GM21447 (cell line): ENCODE results near the gene PRKCQ.
"Not testable (repeated sequence)": the region's sequence is repeated elsewhere in the genome, so short reads cannot be mapped to it uniquely, and the experiment has no call there.

ENCODE experiments used
- ATAC-seq: cut with Tn5 transposase; IDR thresholded peaks from one replicate; pipeline ENCODE4 v1.9.1; 2021; ENCODE audit not compliant: unreplicated experiment

Gene PRKCQ

DNA sequence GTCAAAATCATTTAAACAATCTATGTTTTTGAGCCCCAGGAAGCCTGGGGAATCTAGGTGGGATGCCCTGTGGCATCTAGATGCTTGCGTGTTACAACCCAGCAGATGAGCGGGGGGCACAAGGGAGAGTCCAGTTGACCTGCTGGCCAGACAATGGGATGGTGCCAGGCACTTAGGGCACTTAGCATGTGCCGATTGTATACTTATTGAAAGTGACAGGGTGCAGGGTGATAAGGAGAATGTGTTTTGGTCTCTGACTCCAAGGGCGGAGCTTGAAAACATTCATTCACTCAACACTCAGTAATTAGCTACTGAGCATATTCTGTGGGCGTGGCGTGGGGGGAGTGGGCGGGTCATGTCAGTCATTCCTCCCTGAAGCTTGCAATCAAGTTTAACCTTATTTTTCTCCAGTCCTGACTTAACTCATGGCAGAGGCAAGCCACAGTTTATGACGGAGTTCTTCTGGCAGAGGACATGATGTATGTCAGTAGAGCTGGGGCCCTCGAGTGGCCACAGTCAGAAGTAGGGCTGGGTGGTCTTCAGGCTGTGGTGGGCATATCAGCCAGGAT lies 115.1 kb downstream of the PRKCQ start:
- ATAC-seq = no peak

DNA sequence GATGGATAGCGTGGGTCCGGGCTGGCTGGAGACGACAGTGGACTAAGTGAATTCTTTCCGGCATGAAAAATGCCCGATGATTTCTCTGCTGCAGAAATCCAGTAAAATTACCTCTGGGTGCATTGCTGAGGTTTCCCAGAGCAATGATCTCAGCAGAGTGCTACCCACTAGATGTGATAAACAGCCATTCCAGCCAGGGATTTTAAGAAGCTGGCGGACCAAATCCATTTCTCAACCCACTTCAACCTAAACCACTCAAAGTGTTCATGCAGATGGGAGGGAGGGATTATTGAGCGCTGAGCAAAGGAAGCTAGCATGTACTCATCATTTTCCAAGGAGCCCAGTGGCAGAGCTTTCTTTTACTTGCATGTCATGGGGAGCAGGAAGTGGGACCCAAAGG lies 116.7 kb downstream of the PRKCQ start:
- ATAC-seq = no peak

DNA sequence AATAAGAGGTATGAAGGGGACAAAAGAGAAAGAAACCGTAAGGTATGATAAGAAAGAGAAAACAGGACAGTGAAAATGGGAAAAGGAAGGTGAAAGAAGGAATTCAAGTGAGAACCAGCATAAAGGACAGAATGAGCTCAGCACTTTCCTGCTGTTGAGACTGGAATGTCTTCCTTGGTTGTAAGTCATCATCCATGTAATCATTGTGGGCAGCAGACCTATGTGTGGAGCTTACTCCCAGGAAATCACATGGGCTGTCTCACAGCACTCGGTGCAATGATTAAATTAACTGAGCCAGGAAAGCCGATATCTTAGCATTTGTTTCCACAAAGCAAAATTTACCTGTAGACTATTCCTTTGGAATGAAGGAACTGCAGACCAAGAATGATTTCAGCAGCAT lies 118.1 kb downstream of the PRKCQ start:
- ATAC-seq = no peak

DNA sequence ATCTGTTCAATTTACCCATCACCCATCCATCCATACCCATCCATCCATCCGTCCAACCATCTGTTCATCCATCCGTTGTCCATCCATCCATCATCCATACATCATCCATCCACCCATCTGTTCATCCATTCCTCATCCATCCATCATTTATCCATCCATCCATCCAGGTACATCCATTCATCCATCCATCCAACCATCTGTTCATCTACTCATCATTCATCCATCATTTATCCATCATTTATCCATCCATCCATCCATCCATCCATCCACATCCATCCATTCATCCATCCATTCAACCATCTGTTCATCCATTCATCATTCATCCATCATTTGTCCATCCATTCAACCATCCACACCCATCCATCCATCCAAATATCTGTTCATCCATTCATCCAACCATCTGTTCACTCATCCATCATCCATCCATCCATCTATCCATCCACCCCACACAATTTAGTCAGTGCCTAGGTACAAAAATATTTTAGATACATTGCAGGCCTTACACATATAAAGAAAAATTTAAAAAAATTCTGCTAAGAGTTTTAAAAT lies 119.1 kb downstream of the PRKCQ start:
- ATAC-seq = no peak

DNA sequence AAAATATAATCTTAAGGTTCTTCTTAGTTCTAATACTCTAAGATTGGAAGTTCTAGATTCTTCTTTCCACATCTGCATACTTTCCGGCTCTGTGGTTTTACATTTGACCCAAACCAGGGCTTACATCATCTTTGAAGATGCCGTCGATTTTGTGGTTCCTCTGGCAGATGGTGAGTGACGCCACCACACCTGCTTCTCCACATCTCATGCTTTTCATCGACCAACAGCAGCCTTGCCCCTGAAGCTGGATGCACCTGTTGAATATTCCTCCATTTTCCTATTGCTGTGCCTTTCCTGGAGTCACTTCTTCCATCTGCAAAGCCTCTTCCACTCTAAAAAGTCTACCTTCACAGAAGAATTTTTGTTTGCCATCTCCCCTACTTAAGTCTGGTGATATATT lies 121.3 kb downstream of the PRKCQ start:
- ATAC-seq = no peak

DNA sequence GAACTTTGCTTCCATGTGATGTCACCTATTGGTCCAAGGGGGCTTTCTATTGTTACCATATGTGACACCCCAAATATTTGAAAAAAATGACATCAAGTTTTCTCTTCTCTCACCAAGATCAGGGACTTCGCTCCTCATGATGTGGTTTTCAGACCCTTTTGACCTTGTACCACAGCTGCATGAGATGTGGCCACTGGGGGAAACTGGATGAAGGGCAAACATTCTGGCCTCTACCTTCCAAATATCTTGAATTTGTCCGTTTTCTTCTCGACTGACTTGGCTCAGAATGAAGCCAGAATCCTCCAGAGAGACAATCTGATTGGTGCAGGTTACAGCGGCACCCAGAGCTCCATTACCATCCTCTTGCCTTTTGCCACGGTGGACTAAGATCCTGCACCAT lies 122.7 kb downstream of the PRKCQ start:
- ATAC-seq = no peak

DNA sequence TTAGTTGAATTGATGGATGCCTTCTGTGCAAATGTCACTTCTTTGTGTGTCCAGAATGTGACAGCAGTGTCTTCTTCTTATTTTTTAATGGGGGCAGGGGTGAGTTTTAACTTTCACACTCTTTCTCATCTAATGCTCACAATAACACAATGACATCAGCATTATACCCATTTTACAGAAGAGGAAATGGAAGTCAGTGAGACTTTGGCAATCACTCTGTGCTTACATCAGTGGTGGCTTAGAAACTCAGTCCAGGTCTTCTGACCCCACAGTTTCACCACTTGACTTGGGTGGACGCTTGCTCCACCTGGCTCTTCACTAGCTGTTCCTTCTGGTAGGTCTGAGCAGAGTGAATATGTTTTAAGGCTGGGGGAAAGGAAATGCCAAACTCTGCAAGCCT lies 124.0 kb downstream of the PRKCQ start:
- ATAC-seq = no peak

DNA sequence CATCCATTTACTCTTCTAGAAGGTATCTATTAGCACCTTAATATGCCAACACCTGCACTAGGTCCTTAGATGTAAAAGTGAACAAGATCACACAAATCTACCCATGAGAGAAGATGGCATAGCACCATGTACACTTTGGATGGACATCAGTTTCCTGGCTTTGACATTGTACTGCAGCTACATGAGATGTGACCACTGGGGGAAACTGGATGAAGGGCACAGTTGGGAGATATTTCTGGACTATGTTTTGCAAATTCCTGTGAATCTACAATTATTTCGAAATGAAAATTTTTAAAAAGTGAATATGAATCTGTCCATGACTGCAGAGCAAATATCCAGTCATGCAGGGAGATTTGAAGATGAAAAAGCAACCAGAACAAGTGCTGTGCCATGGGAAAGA lies 124.5 kb downstream of the PRKCQ start:
- no peak for ATAC-seq

DNA sequence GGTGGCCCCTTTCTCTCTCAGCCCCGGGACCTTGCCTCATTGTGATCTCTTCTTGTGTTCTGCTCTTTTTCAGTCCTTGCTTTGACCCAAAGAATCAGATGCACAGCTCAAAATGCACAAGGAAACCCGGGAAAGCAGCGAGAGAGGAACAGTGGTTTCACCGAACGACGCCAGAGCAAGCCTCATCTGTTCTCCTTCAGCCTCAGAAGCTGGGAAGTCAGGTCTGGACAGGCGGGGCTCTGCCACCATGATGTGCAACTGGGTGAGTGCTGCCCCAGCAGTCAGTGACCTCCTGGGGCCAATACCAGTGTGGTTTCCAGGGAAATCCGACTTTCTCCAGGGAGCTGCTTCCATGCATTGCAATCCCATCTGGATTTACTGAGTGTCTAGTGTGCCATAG lies 133.4 kb downstream of the PRKCQ start:
- ATAC-seq = no peak

DNA sequence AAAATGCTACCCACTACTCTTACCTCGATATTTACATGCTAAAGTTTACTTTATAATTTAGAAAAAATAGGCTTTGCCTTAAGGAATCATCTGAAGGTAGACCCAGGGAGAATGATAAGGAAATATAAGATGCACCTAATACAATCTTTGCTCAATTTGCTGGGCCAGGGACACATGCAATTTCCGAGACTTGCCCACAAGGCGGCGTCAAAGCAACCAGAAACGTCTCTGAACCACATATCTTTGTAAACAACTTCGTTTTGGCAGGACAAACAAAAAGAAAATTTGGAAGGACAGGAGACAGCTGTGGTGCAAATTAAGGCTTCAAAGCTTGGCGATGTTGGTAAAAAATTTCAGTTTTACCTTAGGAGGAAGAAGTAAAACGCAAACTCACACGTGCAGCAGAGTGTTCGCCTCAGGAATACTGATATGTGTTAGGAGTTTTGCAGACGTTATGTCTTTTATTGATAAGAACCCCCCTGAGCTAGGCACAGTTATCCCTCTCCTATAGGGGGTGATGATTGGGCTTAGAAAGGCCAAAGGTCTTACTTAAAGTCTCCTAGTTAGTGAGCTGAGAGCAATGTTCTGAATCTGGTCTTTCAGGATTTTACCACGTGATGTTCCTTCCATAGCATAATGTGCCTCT lies 134.3 kb downstream of the PRKCQ start:
- no peak for ATAC-seq

DNA sequence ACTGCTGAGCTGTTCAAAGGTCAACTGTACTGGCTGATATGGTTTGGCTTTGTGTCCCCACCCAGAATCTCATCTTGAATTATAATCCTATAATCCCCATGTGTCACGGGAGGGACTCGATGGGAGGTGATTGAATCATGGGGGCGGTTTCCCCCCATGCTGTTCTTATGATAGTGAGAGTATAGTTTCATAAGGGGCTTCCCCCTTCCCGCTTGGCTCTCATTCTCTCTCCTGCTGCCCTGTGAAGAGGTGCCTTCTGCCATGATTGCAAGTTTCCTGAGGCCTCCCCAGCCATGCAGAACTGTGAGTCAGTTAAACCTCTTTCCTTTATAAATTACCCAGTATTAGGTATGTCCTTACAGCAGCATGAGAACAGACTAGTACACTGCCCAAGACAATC lies 140.2 kb downstream of the PRKCQ start:
- ATAC-seq = not testable (repeated sequence)

DNA sequence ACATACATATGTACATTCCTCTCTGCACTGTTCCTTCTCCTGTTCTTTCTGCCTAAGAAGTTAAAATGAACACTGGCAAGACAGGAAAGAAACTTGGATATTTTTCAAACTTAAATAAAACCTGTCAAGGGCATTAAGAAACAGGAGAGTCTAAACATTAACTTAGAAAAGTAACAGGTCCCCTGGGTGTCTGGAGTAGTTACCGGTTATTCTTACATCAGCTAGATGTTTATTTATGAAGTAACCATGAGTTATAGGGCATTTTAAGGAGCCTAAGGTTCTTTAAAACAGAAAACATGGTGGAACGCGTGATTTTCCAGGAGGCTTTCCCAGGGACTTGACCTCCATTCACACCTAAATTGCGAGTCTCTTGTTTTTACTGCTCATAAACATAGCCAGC lies 148.2 kb downstream of the PRKCQ start:
- no peak for ATAC-seq

DNA sequence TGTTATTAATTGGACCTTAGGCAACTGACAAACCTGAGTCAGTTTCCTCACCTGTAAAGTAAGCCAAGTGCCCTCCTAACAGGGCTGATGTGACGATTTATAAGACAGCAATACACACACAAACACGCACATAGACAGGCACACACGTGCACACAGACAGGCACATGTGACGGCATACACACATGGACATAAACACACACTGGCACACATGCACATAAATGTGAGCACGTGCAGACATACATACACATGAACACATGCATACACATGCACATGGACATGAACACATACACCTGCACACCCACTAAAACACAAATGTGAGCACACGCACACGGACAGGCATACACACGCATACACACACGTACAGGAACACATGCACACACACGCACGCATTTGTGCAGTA lies 148.9 kb downstream of the PRKCQ start:
- ATAC-seq = no peak

DNA sequence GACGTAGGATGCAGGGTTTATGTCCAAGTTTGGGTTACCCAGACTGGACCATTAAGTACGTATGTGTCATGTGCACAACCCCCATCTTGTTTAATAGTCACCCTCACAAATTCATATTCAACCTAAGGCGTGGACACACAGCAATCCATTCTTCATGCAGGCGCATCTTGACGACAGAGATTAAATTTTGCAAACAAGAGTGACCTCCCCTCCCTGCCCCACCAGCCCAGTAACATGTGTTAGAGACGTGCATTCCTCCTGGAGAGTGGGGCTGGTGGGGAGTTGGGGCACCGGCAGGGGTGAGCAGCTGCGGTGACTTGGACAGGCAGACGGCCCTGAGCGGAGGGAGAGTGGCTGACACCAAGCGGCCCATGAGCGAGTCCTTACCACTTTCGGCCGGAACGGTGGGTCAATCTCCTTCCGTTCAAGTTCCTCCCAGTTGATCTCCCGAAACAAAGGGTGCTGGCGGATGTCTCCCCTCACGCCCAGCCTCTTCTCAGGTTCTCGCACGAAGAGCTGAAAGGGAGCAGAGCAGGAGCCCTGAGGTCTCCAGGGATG lies 149.6 kb downstream of the PRKCQ start:
- no peak for ATAC-seq

DNA sequence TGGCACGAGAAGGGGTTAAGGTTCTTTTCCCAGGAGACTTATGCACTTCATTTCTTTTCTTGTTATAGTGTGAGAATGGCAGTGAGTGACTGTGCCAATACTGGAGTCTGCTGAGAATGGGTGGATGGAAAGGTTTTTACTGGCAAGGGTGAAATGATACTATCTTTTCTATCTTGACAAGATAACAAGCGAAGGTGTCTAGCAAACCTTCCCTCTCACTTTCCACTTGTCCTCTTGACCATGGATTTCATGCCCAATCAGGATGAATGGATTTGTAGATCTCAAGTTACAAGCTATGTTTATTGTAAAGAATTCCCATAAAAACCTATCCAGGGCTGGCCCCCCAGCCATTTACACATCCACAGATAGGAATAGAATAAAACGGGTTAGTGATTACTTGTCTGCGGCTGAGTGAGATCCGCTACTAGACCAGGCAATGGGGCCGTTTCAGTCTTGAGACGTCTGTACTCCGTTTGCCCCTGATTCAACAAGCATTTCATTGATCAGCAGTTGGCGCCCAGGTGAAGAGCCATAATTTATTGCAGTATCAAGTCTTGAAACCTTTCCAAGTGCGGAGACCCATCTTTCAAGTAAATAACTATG lies 152.6 kb downstream of the PRKCQ start:
- no peak for ATAC-seq

DNA sequence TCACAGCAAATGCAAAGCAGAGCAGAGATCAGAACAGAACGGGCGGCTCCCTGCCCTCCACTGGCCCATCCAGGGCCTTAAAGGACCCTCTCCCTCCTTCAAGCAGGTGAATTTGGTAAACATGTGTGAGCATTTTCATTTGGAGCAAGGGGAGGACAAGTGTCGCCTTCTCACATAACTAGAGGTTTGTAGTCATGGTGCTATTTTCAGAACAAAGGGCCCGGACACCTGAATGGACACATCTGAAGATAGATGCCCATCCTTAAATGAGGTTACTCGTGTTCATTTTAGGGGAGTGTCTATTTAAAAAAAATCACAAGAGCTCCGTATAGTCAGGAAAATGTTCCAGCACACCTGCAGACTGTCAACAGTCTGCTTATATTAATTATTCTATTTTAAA lies 153.8 kb downstream of the PRKCQ start:
- no peak for ATAC-seq

DNA sequence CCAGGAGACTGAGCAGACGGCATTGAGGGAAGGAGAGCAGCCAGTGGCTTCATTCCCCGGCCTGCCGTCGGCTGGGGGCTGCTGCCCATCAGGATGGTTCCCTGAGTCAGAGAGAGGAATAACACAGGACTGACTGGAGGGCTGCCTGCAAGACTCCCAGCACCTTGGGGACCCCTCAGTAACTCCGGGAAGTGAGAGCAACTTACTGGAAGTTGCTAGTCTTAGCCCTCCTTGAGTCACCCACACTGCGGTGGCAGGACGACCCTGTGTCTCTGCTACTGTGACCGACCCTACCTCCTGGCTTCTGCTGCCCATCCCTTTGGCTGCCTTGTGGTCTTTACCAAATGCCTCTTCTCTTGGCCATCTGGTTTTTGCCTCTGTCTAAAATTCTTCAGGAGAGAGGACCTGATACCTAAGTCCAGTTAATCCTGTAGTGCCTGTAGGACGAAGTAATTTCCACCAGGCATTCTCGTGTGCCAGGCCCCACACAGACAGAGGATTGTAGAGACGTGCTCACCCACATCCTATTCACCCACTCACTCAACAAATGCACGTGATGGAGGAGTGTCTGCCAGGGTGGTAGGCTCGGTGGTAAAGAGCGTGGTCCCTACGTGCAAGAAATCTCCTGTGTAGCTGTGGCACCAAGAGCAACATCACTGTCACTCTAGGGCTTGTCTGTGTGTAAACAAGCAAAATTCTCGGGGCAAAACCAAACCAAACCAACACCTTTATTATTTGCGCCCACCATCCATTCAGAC lies 156.5 kb downstream of the PRKCQ start:
- ATAC-seq = no peak

DNA sequence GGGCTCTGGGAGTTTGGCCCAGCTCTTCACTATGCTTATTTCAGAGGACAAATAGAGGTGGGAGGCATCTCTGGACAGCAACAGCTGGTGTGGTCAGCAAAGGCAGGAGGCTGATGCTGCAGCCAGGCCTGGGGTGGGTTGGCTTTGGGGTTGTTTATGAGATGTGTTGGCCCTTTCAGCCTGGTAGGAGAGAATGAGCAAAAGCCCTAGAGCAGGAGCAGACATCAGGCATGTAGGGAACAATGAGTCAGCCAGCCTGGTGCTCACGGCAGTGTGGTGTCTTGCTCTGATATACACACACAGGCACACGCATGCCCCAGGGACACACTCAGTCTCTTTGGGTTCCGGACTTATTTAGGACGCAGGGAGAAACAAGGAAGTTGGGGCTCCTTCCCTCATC lies 157.1 kb downstream of the PRKCQ start:
- ATAC-seq = no peak

DNA sequence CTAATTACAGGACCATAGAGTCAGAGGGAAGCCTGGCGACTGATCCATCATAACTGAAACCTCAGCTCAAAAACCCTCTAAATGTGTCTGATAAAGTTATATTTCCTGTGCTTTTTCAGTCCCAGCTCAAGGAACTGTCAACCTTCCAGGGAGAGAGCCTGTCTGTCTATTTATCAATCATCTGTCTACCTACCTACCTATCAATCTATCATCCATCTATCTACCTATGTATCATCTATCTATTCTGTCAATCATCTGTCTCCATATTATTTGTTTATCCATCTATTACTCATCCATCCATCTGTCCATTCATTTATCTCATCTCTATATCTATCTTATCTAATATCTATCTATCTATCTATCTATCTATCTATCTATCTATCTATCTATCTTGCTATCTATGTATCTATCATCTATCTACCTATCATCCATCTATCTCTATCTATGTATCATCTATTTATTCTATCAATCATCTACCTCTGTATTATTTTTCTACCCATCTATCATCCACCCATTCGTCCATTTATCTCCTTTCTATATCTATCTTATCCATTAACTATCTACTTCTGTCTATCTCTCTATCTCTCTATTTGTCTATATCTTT lies 161.4 kb downstream of the PRKCQ start:
- ATAC-seq = no peak

DNA sequence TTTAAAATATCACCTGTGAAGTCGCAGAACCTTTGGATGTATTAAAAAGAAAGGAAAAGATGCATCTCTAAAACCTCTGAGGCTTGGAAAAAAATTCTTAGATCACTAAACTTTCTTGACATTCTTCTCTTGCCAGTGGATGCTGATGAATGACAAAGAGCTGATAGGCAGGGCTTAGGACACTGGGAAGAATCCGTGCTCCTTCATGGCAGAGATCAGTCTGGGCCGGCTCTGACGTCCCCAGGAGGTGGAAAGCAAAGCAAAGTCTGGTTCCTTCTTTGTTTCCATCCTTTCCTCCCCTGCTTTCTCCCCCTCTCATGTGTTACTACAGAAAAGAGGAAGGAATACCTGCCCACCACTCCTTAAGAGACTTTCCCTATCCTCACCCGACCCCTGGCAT lies 161.9 kb downstream of the PRKCQ start:
- ATAC-seq = no peak

DNA sequence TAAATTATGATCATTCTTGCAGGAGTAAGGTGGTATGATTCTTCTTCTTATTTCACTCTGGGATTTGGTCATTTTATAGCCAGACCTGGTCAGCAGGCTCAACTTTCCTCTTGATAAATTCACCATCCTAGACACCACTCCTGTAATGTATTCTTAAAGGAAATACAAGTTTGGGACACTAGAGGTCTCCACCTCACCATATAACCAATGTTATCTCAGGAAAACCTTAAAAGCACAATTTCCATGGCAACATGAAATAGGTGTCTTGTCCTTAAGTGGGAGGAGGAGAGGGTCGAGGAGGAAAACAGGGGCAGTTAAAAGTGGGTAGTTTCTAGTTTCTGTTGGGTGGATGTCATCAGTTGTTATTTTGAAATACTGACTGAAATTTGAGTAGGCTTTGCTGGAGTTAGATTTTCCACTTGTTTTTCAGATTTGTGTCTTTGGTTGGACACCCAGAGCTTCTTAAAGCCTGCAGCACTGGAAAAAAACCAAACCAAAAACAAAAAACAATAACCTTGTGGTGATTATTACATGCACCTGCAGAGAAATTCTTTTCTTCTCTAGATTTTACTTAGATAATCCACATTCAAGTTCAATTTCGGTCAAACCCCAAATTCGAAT lies 163.1 kb downstream of the PRKCQ start:
- ATAC-seq = no peak
